ENCODE results near the gene BHMT. TPM values are rescaled to one million over a fixed set of nuclear protein-coding genes. Genes with fewer than 3 reads are reported as not detected.
"Not testable (repeated sequence)": the region's sequence is repeated elsewhere in the genome, so short reads cannot be mapped to it uniquely, and the experiment has no call there.

The BHMT gene
- total RNA-seq, 2 experiments from 2014 or later: not detected

DNA sequence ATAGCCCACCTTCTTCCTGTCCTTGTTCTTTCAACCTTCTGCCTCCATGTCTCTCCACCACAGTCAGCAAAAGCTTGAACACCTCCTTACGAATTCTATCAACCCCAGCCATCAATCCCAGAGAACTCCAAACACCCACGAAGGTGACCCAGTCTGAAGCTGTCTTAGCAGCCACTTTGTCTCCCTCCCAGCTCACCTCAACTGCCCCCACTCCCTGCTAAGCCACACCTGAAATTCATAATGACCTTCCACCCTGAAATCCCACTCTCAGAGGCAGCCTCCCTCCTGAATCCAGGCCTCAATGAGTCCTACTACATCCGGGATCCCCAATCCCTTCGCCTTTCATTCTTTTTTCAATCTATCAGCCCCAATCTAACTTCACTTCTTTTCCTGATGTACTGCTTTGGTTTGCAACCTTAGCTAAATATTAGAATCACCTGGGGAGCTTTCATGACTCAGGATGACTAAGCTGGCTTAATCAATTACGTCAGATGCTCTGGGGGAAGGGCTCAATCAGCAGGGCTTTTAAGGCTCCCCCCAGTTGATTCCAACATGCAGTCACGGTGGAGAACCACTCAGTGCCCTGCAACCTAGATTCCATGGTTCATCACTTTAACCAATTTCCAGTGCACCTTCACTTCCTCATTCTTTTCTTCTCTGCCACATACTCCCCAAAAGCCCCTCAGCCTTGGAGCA lies 32.2 kb downstream of the BHMT start:
- no peak for TF ChIP-seq CTCF (IDR thresholded peaks at IDR 0.05)
- intact Hi-C loops (cut with micrococcal nuclease): no loop called here
- no peaks in the 10 kb centered on the region for H3K36me3 Mint-ChIP-seq (ENCODE audit: low read depth)
- DNase-seq (no peak), ATAC-seq (no peak)
- POLR2A ChIA-PET: no interaction called here
- no peak overlapping the region for H3K4me3 Mint-ChIP-seq
- CTCF ChIA-PET: interaction anchor here (1.5 kb wide), 1 partner anchor 11 kb away, joined by 9 read pairs; no protein-coding TSS in a partner anchor
- no peaks in the 10 kb centered on the region for H3K4me1 Mint-ChIP-seq (ENCODE audit: low read depth)
- H3K27ac Mint-ChIP-seq: no peak overlapping the region
- H3K9me3 Mint-ChIP-seq: peaks cover 3% of the 10 kb centered on the region
- peaks cover 4% of the 10 kb centered on the region for H3K27me3 Mint-ChIP-seq

- no peak overlapping the region for H3K4me3 Mint-ChIP-seq
- ChIA-PET POLR2A (no interaction called here), CTCF (interaction anchor here (0.8 to 1.8 kb wide), 3 partner anchors 14 to 122 kb away, joined by 3 to 12 read pairs (median 3); no protein-coding TSS in a partner anchor)
- H3K9me3 Mint-ChIP-seq: no peaks in the 10 kb centered on the region
- ATAC-seq (no peak), DNase-seq (no peak)
- peaks cover 4% of the 10 kb centered on the region for H3K27me3 Mint-ChIP-seq
- no peaks in the 10 kb centered on the region for H3K36me3 Mint-ChIP-seq (ENCODE audit: low read depth)
- H3K4me1 Mint-ChIP-seq (ENCODE audit: low read depth): no peaks in the 10 kb centered on the region
- no peak overlapping the region for H3K27ac Mint-ChIP-seq
- intact Hi-C loops (cut with micrococcal nuclease): no loop called here
- no peak for TF ChIP-seq CTCF (IDR thresholded peaks at IDR 0.05)
Observed at GRCh38 chr5:79147076-79147475, 35.5 kb downstream of the BHMT start.

- Mint-ChIP-seq H3K27me3 (peaks cover 3% of the 10 kb centered on the region), H3K4me3 (no peak overlapping the region), H3K4me1 (ENCODE audit: low read depth) (no peaks in the 10 kb centered on the region), H3K36me3 (ENCODE audit: low read depth) (no peaks in the 10 kb centered on the region), H3K27ac (no peak overlapping the region), H3K9me3 (no peaks in the 10 kb centered on the region)
- intact Hi-C loops (cut with micrococcal nuclease): no loop called here
- ChIA-PET POLR2A (no interaction called here), CTCF (no interaction called here)
- DNase-seq (no peak), ATAC-seq (no peak)
- no peak for TF ChIP-seq CTCF (IDR thresholded peaks at IDR 0.05)
Observed at GRCh38 chr5:79149433-79149832, 37.8 kb downstream of the BHMT start.

GRCh38 chr5:79151942-79152671 lies 40.5 kb downstream of the BHMT start:
- Mint-ChIP-seq H3K36me3 (ENCODE audit: low read depth) (no peaks in the 10 kb centered on the region), H3K27ac (no peak overlapping the region), H3K27me3 (peaks cover 7% of the 10 kb centered on the region), H3K4me3 (no peak overlapping the region), H3K9me3 (no peaks in the 10 kb centered on the region), H3K4me1 (ENCODE audit: low read depth) (no peaks in the 10 kb centered on the region)
- CTCF ChIA-PET: interaction anchor here (3.3 kb wide), 1 partner anchor 19 kb away, joined by 13 read pairs; no protein-coding TSS in a partner anchor
- DNase-seq (no peak), ATAC-seq (no peak)
- POLR2A ChIA-PET: no interaction called here
- TF ChIP-seq CTCF (IDR thresholded peaks at IDR 0.05): no peak
- intact Hi-C loops (cut with micrococcal nuclease): no loop called here

DNA sequence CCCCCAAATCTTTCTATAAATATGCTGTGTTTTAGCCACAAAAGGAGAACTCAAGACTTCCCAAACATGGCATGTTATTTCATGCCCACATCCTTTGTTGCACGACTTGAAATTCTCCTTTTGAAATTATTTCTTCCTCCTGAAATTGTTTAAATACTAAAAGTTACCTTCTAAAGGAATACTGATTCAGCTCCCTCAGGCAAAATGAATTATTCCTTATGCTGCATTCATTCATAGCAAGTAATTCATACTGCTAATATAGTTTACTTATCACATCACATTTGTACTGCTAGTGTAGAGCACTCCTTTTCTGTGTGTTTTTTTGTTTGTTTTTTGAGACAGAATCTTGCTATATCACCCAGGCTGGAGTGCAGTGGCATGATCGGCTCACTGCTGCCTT lies 45.7 kb downstream of the BHMT start:
- no peak for ATAC-seq
- ChIA-PET POLR2A (interaction anchor here (0.6 to 1.1 kb wide), 2 partner anchors 110 to 536 kb away, joined by 3 to 4 read pairs; no protein-coding TSS in a partner anchor), CTCF (interaction anchor here (1.2 to 2.3 kb wide), 3 partner anchors 24 to 133 kb away, joined by 3 to 8 read pairs (median 7); no protein-coding TSS in a partner anchor)
- H3K36me3 Mint-ChIP-seq (ENCODE audit: low read depth): no peaks in the 10 kb centered on the region
- intact Hi-C loops (cut with micrococcal nuclease): no loop called here
- H3K27ac Mint-ChIP-seq: no peak overlapping the region
- peaks cover 9% of the 10 kb centered on the region for H3K27me3 Mint-ChIP-seq
- no peaks in the 10 kb centered on the region for H3K4me1 Mint-ChIP-seq (ENCODE audit: low read depth)
- no peak for TF ChIP-seq CTCF (IDR thresholded peaks at IDR 0.05)
- DNase-seq: no peak
- no peak overlapping the region for H3K4me3 Mint-ChIP-seq
- H3K9me3 Mint-ChIP-seq: no peaks in the 10 kb centered on the region

- H3K27me3 Mint-ChIP-seq; H3K9me3 Mint-ChIP-seq; H3K36me3 Mint-ChIP-seq (ENCODE audit: low read depth); POLR2A ChIA-PET; intact Hi-C loops (cut with micrococcal nuclease); H3K4me1 Mint-ChIP-seq (ENCODE audit: low read depth); H3K27ac Mint-ChIP-seq; ATAC-seq; H3K4me3 Mint-ChIP-seq; DNase-seq: not testable (repeated sequence)
- CTCF ChIA-PET: interaction anchor here (2.0 kb wide), 1 partner anchor 28 kb away, joined by 8 read pairs; no protein-coding TSS in a partner anchor
Observed at GRCh38 chr5:79161647-79162046, 50.0 kb downstream of the BHMT start.

Data from activated CD8-positive, alpha-beta T cell treated with anti-CD3 and anti-CD28 coated beads for 36 hours (primary cell).